IMR-90 (cell line): ENCODE results near the gene CLEC6A. TPM values are rescaled to one million over a fixed set of nuclear protein-coding genes. Genes with fewer than 3 reads are reported as not detected.

Experiments used
- ATAC-seq: fragments of 200-7000 bp; cut with Tn5 transposase; 2 replicates; pipeline ENCODE4 v1.9.1; 2020; ENCODE audit warnings: low read depth, mild to moderate bottlenecking, moderate library complexity
- BruUV-seq: library from RNA; stranded (reverse); fragments of 400-500 nt; replicated peaks from 2 replicates; lab custom pipeline; 2021; lab: Mats Ljungman, UMichigan
- CTCF ChIA-PET: fragments of 300-600 bp; formaldehyde crosslinking; extraction: SDS; loops from one replicate; lab custom pipeline; 2021; ENCODE audit warnings: antibody characterized with exemption; lab: Yijun Ruan, JAX
- POLR2A ChIA-PET: fragments of 300-600 bp; sonication (Branson Sonifier 250); formaldehyde crosslinking; loops from one replicate; lab custom pipeline; 2022; ENCODE audit warnings: antibody characterized with exemption; ENCODE audit not compliant: unreplicated experiment; lab: Charles Lee
- DNase-seq: peaks from one replicate; pipeline ENCODE4 v3.0.0; 2013
- H2AFZ ChIP-seq: replicated peaks from 2 replicates; pipeline ENCODE3; 2013; ENCODE audit warnings: low read length, mild to moderate bottlenecking; ENCODE audit not compliant: poor library complexity
- H2AK5ac ChIP-seq: 2 replicates; pipeline ENCODE4 v1.6.1; 2013; ENCODE audit warnings: low read depth, low read length, inconsistent platforms
- H2AK9ac ChIP-seq: replicated peaks from 2 replicates; pipeline ENCODE3; 2013; ENCODE audit warnings: mild to moderate bottlenecking, low read depth, low read length, moderate library complexity; ENCODE audit not compliant: poor library complexity
- H2BK120ac ChIP-seq: 2 replicates; pipeline ENCODE4 v1.6.1; 2013; ENCODE audit warnings: low read depth, low read length, inconsistent platforms
- H2BK15ac ChIP-seq: 3 replicates; pipeline ENCODE4 v1.6.1; 2013; ENCODE audit warnings: low read depth, low read length, inconsistent platforms
- H2BK20ac ChIP-seq: 2 replicates; pipeline ENCODE4 v1.6.1; 2013; ENCODE audit warnings: low read depth, mild to moderate bottlenecking, inconsistent platforms, low read length, moderate library complexity
- H2BK5ac ChIP-seq: 2 replicates; pipeline ENCODE4 v1.6.1; 2013; ENCODE audit warnings: mild to moderate bottlenecking, low read depth, low read length, inconsistent platforms; ENCODE audit not compliant: poor library complexity, severe bottlenecking
- H3K14ac ChIP-seq: replicated peaks from 2 replicates; pipeline ENCODE4 v1.6.1; 2013; ENCODE audit warnings: low read depth, low read length, inconsistent platforms
- H3K18ac ChIP-seq: 2 replicates; pipeline ENCODE4 v1.6.1; 2013; ENCODE audit warnings: low read depth, low read length, control low read depth
- H3K23ac ChIP-seq: 2 replicates; pipeline ENCODE4 v1.6.1; 2013; ENCODE audit warnings: low read depth, low read length, inconsistent platforms
- H3K27ac ChIP-seq: 2 replicates; pipeline ENCODE4 v1.5.1; 2013; ENCODE audit warnings: mild to moderate bottlenecking, control low read depth, low read length; ENCODE audit not compliant: insufficient read depth
- H3K27me3 ChIP-seq: 2 replicates; pipeline ENCODE4 v1.6.1; 2013; ENCODE audit warnings: low read length; ENCODE audit not compliant: control insufficient read depth, insufficient read depth
- H3K36me3 ChIP-seq: 2 replicates; pipeline ENCODE4 v1.6.1; 2013; ENCODE audit warnings: low read length, mixed read lengths; ENCODE audit not compliant: control insufficient read depth, insufficient read depth
- H3K4ac ChIP-seq: 2 replicates; pipeline ENCODE4 v1.6.1; 2013; ENCODE audit warnings: low read depth, low read length, inconsistent platforms
- H3K4me1 ChIP-seq: 2 replicates; pipeline ENCODE4 v1.6.1; 2013; ENCODE audit warnings: low read length, mixed read lengths; ENCODE audit not compliant: control insufficient read depth, insufficient read depth
- H3K4me2 ChIP-seq: 2 replicates; pipeline ENCODE4 v1.6.1; 2013; ENCODE audit warnings: low read depth, mild to moderate bottlenecking, control low read depth, low read length, moderate library complexity
- H3K4me3 ChIP-seq: 2 replicates; pipeline ENCODE4 v1.5.1; 2013; ENCODE audit warnings: low read depth, mild to moderate bottlenecking, control low read depth, low read length, moderate library complexity; ENCODE audit not compliant: insufficient read depth
- H3K56ac ChIP-seq: 2 replicates; pipeline ENCODE4 v1.6.1; 2013; ENCODE audit warnings: low read length, inconsistent platforms; ENCODE audit not compliant: insufficient read depth; ENCODE audit errors: extremely low read depth
- H3K79me1 ChIP-seq, 2 experiments: 2 replicates each; pipeline ENCODE4 v1.6.1; 2013; ENCODE audit warnings: low read length in 2 of 2, inconsistent platforms in 1 of 2, low read depth in 1 of 2
- H3K9ac ChIP-seq: 2 replicates; pipeline ENCODE4 v1.6.1; 2013; ENCODE audit warnings: low read depth, low read length, control low read depth
- H3K9me1 ChIP-seq: 2 replicates; pipeline ENCODE4 v1.6.1; 2013; ENCODE audit warnings: low read length, inconsistent platforms; ENCODE audit not compliant: insufficient read depth
- H3K9me3 ChIP-seq: 2 replicates; pipeline ENCODE4 v1.6.1; 2013; ENCODE audit warnings: low read length; ENCODE audit not compliant: control insufficient read depth, insufficient read depth
- H4K20me1 ChIP-seq: 2 replicates; pipeline ENCODE4 v1.6.1; 2013; ENCODE audit warnings: low read length, inconsistent platforms; ENCODE audit not compliant: insufficient read depth
- H4K5ac ChIP-seq: 2 replicates; pipeline ENCODE4 v1.6.1; 2013; ENCODE audit warnings: mild to moderate bottlenecking, low read depth, low read length, control low read depth
- H4K8ac ChIP-seq, 2 experiments: 2 replicates each; pipeline ENCODE4 v1.6.1; 2013; ENCODE audit warnings: low read depth in 2 of 2, low read length in 2 of 2, control low read depth in 1 of 2, inconsistent platforms in 1 of 2
- H4K91ac ChIP-seq: 2 replicates; pipeline ENCODE4 v1.6.1; 2013; ENCODE audit warnings: low read depth, low read length, inconsistent platforms; ENCODE audit not compliant: insufficient read depth
- BHLHE40 ChIP-seq: fragments of 150-350 bp; IDR thresholded peaks from 2 replicates; pipeline ENCODE4 v1.6.1; 2016; ENCODE audit warnings: mild to moderate bottlenecking, low read depth, low read length
- FOS ChIP-seq: fragments of 150-350 bp; IDR thresholded peaks from 2 replicates; pipeline ENCODE4 v1.6.1; 2016; ENCODE audit warnings: low read depth, low read length
- MAFK ChIP-seq: IDR thresholded peaks from 2 replicates; pipeline ENCODE4 v1.6.1; 2012; ENCODE audit warnings: low read depth, low read length, improper control_type of control experiment
- MAZ ChIP-seq: IDR thresholded peaks from 2 replicates; pipeline ENCODE4 v1.6.1; 2012; ENCODE audit warnings: low read depth, mild to moderate bottlenecking, low read length, improper control_type of control experiment, moderate library complexity, borderline replicate concordance
- NFE2L2 ChIP-seq: fragments of 150-350 bp; IDR thresholded peaks from 2 replicates; pipeline ENCODE4 v1.6.1; 2016; ENCODE audit warnings: low read depth, mild to moderate bottlenecking, low read length
- POLR2A ChIP-seq: IDR thresholded peaks from 2 replicates; pipeline ENCODE4 v1.6.1; 2012; ENCODE audit warnings: mild to moderate bottlenecking, low read depth, low read length
- RAD21 ChIP-seq: IDR thresholded peaks from 2 replicates; pipeline ENCODE4 v1.6.1; 2012; ENCODE audit warnings: low read length, improper control_type of control experiment
- RFX5 ChIP-seq: IDR thresholded peaks from 2 replicates; pipeline ENCODE4 v1.8.0; 2012; ENCODE audit warnings: low read depth, mild to moderate bottlenecking, low read length, moderate library complexity
- SMC3 ChIP-seq: fragments of 150-350 bp; IDR thresholded peaks from 2 replicates; pipeline ENCODE4 v1.6.1; 2016; ENCODE audit warnings: low read depth, mild to moderate bottlenecking, antibody characterized with exemption, low read length, moderate library complexity
- WGBS, 2 experiments: methylation state at CpG; one replicate each; pipeline versions ENCODE4 v1.1.5 to v1.1.7; 2013; ENCODE audit warnings: missing lambda C conversion rate in 2 of 2; ENCODE audit not compliant: insufficient read length in 1 of 2; ENCODE audit errors: extremely low coverage in 2 of 2; 5-methylcytosine and 5-hydroxymethylcytosine counted together
- dilution Hi-C: fragments of 300-500 bp; cut with HindIII; formaldehyde crosslinking; loops from one replicate; pipeline ENCODE4 v1.14.3; 2018; ENCODE audit warnings: low sequenced_read_pairs; ENCODE audit not compliant: unreplicated experiment
- in situ Hi-C: fragments of 300-500 bp; cut with MboI; formaldehyde crosslinking; loops from 3 replicates; pipeline ENCODE4 v1.14.3; 2019; ENCODE audit warnings: low sequenced_read_pairs, inconsistent platforms, mixed read lengths
- intact Hi-C: fragments of 100-400 bp; cut with micrococcal nuclease; formaldehyde crosslinking; loops from 2 replicates; pipeline ENCODE4 v1.10.0; 2022
- polyA plus RNA-seq, 3 experiments: library from polyadenylated mRNA; depleted of rRNA; stranded (reverse); fragments of >200 nt; gene quantifications; 2 replicates each; pipeline ENCODE4 v1.2.3, GENCODE V29; 2012; ENCODE audit warnings: low replicate concordance in 1 of 3
- total RNA-seq: library from RNA; depleted of rRNA; stranded (reverse); fragments of >200 nt; gene quantifications from 2 replicates; pipeline ENCODE4 v1.2.3, GENCODE V29; 2012
- TF ChIP-seq, protein P1 (sequence below): fragments of 150-350 bp; IDR thresholded peaks from 2 replicates; pipeline ENCODE4 v1.6.1; 2016; ENCODE audit warnings: low read depth, mild to moderate bottlenecking, low read length, moderate library complexity, borderline replicate concordance
- TF ChIP-seq, protein P2 (sequence below): fragments of 150-350 bp; IDR thresholded peaks from 2 replicates; pipeline ENCODE4 v1.6.1; 2017; ENCODE audit warnings: mild to moderate bottlenecking, antibody characterized with exemption, low read length, low read depth
- TF ChIP-seq, protein P3 (sequence below): conservative IDR thresholded peaks from 2 replicates; pipeline ENCODE4 v1.5.1; 2012; ENCODE audit warnings: mild to moderate bottlenecking, low read depth, low read length, improper control_type of control experiment

Gene CLEC6A
- total and polyA plus RNA-seq, 2 of the 4 experiments (the other 2 are of a cell fraction) = not detected

DNA sequence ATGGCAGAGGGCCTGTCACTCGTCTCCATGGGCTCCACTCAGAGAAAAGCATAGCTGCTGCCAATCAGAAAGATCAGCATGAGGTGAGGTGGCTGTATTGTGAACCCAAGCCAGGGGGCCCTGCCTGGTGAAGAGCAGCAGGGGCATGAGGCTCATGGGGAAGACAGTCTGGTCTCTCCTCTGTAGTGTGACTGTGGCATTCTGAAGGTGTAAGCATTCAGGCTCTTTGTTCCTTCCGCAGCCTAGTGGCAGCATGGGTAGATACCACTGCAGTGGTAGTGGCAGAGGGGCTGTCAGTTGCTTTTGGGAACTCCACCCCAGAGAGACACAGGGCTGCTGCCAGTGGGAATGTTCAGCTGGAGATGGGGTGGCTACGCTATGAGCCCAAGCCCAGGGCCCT lies 52.5 kb downstream of the CLEC6A start:
- ChIA-PET POLR2A (no interaction called here), CTCF (no interaction called here)
- no peak overlapping the region for H3K4me3 ChIP-seq
- H3K79me1 ChIP-seq = no peaks in the 10 kb centered on the region
- WGBS, 2 experiments = 60% methylated on average over 2 of the region's 3 CpGs; no CpG with 5 or more reads in 1 of the 2 experiments
- H4K8ac ChIP-seq = no peak overlapping the region
- H3K9me3 ChIP-seq = no peaks in the 10 kb centered on the region
- no peak overlapping the region for H2BK20ac ChIP-seq
- no peak overlapping the region for H2BK120ac ChIP-seq
- no peaks in the 10 kb centered on the region for H3K9me1 ChIP-seq
- no peak overlapping the region for H4K5ac ChIP-seq
- no peak overlapping the region for H2AFZ ChIP-seq
- H3K4me1 ChIP-seq = no peaks in the 10 kb centered on the region
- no peak overlapping the region for H3K14ac ChIP-seq
- in situ Hi-C loops (no loop called here), intact Hi-C loops (no loop called here), dilution Hi-C loops (no loop called here)
- H3K56ac ChIP-seq = no peak overlapping the region
- H2AK9ac ChIP-seq = no peak overlapping the region
- H3K27me3 ChIP-seq = no peaks in the 10 kb centered on the region
- no peak overlapping the region for H3K27ac ChIP-seq
- no peak overlapping the region for H2BK5ac ChIP-seq
- no peak overlapping the region for H3K9ac ChIP-seq
- TF ChIP-seq, protein P1, sequence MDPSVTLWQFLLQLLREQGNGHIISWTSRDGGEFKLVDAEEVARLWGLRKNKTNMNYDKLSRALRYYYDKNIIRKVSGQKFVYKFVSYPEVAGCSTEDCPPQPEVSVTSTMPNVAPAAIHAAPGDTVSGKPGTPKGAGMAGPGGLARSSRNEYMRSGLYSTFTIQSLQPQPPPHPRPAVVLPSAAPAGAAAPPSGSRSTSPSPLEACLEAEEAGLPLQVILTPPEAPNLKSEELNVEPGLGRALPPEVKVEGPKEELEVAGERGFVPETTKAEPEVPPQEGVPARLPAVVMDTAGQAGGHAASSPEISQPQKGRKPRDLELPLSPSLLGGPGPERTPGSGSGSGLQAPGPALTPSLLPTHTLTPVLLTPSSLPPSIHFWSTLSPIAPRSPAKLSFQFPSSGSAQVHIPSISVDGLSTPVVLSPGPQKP = no peak
- no peak for TF ChIP-seq NFE2L2
- TF ChIP-seq RAD21 = no peak
- no peak for TF ChIP-seq BHLHE40
- no peak for TF ChIP-seq MAZ
- TF ChIP-seq, protein P2, sequence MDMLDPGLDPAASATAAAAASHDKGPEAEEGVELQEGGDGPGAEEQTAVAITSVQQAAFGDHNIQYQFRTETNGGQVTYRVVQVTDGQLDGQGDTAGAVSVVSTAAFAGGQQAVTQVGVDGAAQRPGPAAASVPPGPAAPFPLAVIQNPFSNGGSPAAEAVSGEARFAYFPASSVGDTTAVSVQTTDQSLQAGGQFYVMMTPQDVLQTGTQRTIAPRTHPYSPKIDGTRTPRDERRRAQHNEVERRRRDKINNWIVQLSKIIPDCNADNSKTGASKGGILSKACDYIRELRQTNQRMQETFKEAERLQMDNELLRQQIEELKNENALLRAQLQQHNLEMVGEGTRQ = no peak
- no peak for TF ChIP-seq POLR2A
- TF ChIP-seq MAFK = no peak
- TF ChIP-seq, protein P3, sequence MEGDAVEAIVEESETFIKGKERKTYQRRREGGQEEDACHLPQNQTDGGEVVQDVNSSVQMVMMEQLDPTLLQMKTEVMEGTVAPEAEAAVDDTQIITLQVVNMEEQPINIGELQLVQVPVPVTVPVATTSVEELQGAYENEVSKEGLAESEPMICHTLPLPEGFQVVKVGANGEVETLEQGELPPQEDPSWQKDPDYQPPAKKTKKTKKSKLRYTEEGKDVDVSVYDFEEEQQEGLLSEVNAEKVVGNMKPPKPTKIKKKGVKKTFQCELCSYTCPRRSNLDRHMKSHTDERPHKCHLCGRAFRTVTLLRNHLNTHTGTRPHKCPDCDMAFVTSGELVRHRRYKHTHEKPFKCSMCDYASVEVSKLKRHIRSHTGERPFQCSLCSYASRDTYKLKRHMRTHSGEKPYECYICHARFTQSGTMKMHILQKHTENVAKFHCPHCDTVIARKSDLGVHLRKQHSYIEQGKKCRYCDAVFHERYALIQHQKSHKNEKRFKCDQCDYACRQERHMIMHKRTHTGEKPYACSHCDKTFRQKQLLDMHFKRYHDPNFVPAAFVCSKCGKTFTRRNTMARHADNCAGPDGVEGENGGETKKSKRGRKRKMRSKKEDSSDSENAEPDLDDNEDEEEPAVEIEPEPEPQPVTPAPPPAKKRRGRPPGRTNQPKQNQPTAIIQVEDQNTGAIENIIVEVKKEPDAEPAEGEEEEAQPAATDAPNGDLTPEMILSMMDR = no peak
- TF ChIP-seq RFX5 = no peak
- TF ChIP-seq FOS = no peak
- TF ChIP-seq SMC3 = no peak
- no peak overlapping the region for H3K4ac ChIP-seq
- H3K4me2 ChIP-seq = no peak overlapping the region
- H2AK5ac ChIP-seq = no peak overlapping the region
- H4K91ac ChIP-seq = no peak overlapping the region
- DNase-seq (no peak), ATAC-seq (no peak)
- H3K23ac ChIP-seq = no peak overlapping the region
- H3K36me3 ChIP-seq = no peaks in the 10 kb centered on the region
- H4K20me1 ChIP-seq = no peaks in the 10 kb centered on the region
- H3K18ac ChIP-seq = no peak overlapping the region
- BruUV-seq = no TSS peak
- H2BK15ac ChIP-seq = no peak overlapping the region
